Neural cell (in vitro differentiated cells): ENCODE results near the gene COA3. TPM values are rescaled to one million over a fixed set of nuclear protein-coding genes. Genes with fewer than 3 reads are reported as not detected.

ENCODE experiments used
- polyA plus RNA-seq: library from polyadenylated mRNA; depleted of rRNA; stranded (reverse); fragments of >200 nt; gene quantifications from 2 replicates; pipeline ENCODE4 v1.2.3, GENCODE V29; 2014
- small RNA-seq, 3 experiments: library from RNA; depleted of rRNA; stranded (forward); fragments of <200 nt; gene quantifications; one replicate each; pipeline ENCODE3, GENCODE V24; 2012

Gene COA3
- polyA plus RNA-seq, 1 donor from 2014 or later = 234 TPM

Small RNA genes lying within 50 kb of the gene (small RNA-seq; reads per million reads assigned to genes)
- gene HMGN2P15 (0 reads per million in 3 experiments), gene MIR6781 (0 to 0.33 (median 0) reads per million in 3 experiments)

Other genes with a start within 250 kb of the COA3 start
- gene HSD17B1, start 245.8 kb downstream of the COA3 start, polyA plus RNA-seq = 1.0 and 2.1 TPM in 2 replicates
- 8.2 and 10.1 TPM in 2 replicates for gene COASY, start 236.6 kb downstream of the COA3 start, polyA plus RNA-seq
- gene MLX, start 231.6 kb downstream of the COA3 start, polyA plus RNA-seq = 35.7 and 47.2 TPM in 2 replicates
- 22.5 and 36.2 TPM in 2 replicates for gene PSMC3IP, start 221.0 kb downstream of the COA3 start, polyA plus RNA-seq
- gene RETREG3, start 189.3 kb downstream of the COA3 start, polyA plus RNA-seq = 30.1 and 34.6 TPM in 2 replicates
- gene TUBG1, start 189.0 kb downstream of the COA3 start, polyA plus RNA-seq = 14.2 and 22.3 TPM in 2 replicates
- gene TUBG2, start 139.4 kb downstream of the COA3 start, polyA plus RNA-seq = 24.9 and 28.9 TPM in 2 replicates
- 18.4 and 20.2 TPM in 2 replicates for gene PLEKHH3, start 121.7 kb downstream of the COA3 start, polyA plus RNA-seq
- gene CCR10, start 116.9 kb downstream of the COA3 start, polyA plus RNA-seq = 3.1 and 5.1 TPM in 2 replicates
- 21.9 and 23.9 TPM in 2 replicates for gene CNTNAP1, start 116.2 kb downstream of the COA3 start, polyA plus RNA-seq
- gene EZH1, start 53.7 kb downstream of the COA3 start, polyA plus RNA-seq = 52.5 and 68.3 TPM in 2 replicates
- gene RAMP2, start 37.5 kb downstream of the COA3 start, polyA plus RNA-seq = 0.96 and 2.1 TPM in 2 replicates
- gene VPS25, start 25.3 kb downstream of the COA3 start, polyA plus RNA-seq = 128 and 133 TPM in 2 replicates
- gene WNK4, start 18.1 kb downstream of the COA3 start, polyA plus RNA-seq = 0.10 TPM in 1 of 2 replicates, not detected in the other
- gene CNTD1, start 157 bp upstream of the COA3 start, polyA plus RNA-seq = 0.21 and 1.2 TPM in 2 replicates
- 74.7 and 87.7 TPM in 2 replicates for gene BECN1, start 25.6 kb upstream of the COA3 start, polyA plus RNA-seq
- 56.6 and 67.0 TPM in 2 replicates for gene PSME3, start 34.7 kb upstream of the COA3 start, polyA plus RNA-seq
- 1.8 and 2.8 TPM in 2 replicates for gene AOC2, start 45.9 kb upstream of the COA3 start, polyA plus RNA-seq
- 0.35 and 0.54 TPM in 2 replicates for gene AOC3, start 52.5 kb upstream of the COA3 start, polyA plus RNA-seq
- not detected in 2 replicates for gene G6PC1, start 102.1 kb upstream of the COA3 start, polyA plus RNA-seq
- 52.0 and 64.2 TPM in 2 replicates for gene AARSD1, start 165.8 kb upstream of the COA3 start, polyA plus RNA-seq
- gene PTGES3L, start 181.4 kb upstream of the COA3 start, polyA plus RNA-seq = 5.8 and 7.8 TPM in 2 replicates
- 15.1 and 16.3 TPM in 2 replicates for gene RUNDC1, start 181.9 kb upstream of the COA3 start, polyA plus RNA-seq
- gene RPL27, start 199.7 kb upstream of the COA3 start, polyA plus RNA-seq = 1,167 and 1,178 TPM in 2 replicates
- not detected in 2 replicates for gene IFI35, start 208.1 kb upstream of the COA3 start, polyA plus RNA-seq
- 151 and 193 TPM in 2 replicates for gene VAT1, start 223.7 kb upstream of the COA3 start, polyA plus RNA-seq
- gene RND2, start 226.5 kb upstream of the COA3 start, polyA plus RNA-seq = 43.8 and 44.1 TPM in 2 replicates